ENCODE results near the gene AKT2.

AKT2 gene

DNA sequence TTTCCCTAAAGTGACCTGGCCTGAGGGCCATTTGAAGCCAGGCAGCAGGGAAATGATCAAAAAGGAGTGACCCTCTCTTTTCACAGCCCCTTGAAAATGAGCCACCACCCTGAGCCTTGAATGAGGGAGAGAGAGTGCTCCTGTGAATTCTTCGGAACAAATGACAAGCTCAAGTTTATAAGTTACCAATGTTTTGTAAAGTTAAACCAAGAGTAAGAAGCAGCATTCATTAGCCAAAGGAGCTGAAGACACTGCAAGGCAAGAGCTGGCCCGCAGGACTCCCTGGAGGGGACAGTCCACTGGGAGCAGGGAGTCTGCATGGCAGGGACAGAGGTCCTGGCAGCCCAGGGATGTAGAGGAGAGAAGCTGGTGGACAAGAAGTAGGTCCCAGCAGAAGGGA is 42.0 kb downstream of the AKT2 start:
- DNase-seq (ENCODE audit: extremely low read depth, insufficient read length): no peak
- H3K27me3 ChIP-seq (replicated peaks; ENCODE audit: control insufficient read depth, insufficient read depth, low read length): no peaks in the 10 kb centered on the region
- TF ChIP-seq, protein P1, sequence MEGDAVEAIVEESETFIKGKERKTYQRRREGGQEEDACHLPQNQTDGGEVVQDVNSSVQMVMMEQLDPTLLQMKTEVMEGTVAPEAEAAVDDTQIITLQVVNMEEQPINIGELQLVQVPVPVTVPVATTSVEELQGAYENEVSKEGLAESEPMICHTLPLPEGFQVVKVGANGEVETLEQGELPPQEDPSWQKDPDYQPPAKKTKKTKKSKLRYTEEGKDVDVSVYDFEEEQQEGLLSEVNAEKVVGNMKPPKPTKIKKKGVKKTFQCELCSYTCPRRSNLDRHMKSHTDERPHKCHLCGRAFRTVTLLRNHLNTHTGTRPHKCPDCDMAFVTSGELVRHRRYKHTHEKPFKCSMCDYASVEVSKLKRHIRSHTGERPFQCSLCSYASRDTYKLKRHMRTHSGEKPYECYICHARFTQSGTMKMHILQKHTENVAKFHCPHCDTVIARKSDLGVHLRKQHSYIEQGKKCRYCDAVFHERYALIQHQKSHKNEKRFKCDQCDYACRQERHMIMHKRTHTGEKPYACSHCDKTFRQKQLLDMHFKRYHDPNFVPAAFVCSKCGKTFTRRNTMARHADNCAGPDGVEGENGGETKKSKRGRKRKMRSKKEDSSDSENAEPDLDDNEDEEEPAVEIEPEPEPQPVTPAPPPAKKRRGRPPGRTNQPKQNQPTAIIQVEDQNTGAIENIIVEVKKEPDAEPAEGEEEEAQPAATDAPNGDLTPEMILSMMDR (IDR thresholded peaks at IDR 0.05; ENCODE audit: insufficient read depth, low read length, poor library complexity, severe bottlenecking): no peak
- H3K4me3 ChIP-seq (replicated peaks; ENCODE audit: low read depth, low read length): no peak overlapping the region
- H3K36me3 ChIP-seq (ENCODE audit: control insufficient read depth, insufficient read depth, low read length): peaks cover 18% of the 10 kb centered on the region

DNA sequence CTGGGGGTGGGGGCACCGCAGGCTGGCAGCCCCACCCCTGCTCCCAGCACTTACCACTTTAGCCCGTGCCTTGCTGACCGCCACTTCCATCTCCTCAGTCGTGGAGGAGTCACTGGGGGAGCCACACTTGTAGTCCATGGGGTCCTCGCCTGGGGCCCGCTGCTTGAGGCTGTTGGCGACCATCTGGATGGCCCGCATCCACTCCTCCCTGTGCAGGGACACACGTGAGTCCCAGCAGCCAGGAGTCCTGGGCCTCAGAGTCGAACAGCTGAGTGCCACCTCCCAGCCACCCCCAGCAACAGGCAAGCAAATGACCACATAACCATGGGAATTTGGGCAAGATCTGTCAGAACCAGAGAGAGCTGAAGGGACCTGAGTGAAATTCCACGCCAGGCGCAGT is 42.7 kb downstream of the AKT2 start:
- DNase-seq (ENCODE audit: extremely low read depth, insufficient read length): no peak
- no peaks in the 10 kb centered on the region for H3K27me3 ChIP-seq (replicated peaks; ENCODE audit: control insufficient read depth, insufficient read depth, low read length)
- H3K4me3 ChIP-seq (replicated peaks; ENCODE audit: low read depth, low read length): no peak overlapping the region
- TF ChIP-seq, protein P1 (IDR thresholded peaks at IDR 0.05; ENCODE audit: insufficient read depth, low read length, poor library complexity, severe bottlenecking): no peak
- H3K36me3 ChIP-seq (ENCODE audit: control insufficient read depth, insufficient read depth, low read length): peaks cover 19% of the 10 kb centered on the region

DNA sequence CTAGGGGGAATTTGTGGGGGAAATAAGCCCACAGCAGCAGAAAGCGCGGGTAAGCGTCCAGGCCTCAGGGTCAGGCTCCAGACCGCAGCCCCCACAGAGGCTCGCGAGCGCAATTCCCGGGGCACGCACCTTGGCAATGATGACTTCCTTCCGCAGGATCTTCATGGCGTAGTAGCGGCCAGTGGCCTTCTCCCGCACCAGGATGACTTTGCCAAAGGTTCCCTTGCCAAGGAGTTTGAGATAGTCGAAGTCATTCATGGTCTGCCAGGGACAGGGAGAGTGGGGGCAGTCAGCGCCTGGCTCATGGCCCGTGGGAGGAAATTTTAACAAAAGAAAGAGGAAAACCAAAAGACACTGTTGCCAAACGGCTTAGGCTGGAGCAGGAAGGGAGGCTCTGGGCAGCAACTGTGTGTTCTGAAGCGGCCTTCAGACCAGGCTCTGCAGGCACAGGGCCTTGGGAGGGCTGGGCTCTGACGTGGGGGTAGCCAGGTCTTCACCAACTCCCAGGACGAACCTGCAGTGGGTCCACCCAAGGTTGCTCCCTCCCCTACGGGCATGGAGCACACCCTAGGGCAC is 43.2 kb downstream of the AKT2 start:
- TF ChIP-seq, protein P1 (IDR thresholded peaks at IDR 0.05; ENCODE audit: insufficient read depth, low read length, poor library complexity, severe bottlenecking): no peak
- DNase-seq (ENCODE audit: extremely low read depth, insufficient read length): no peak
- peaks cover 19% of the 10 kb centered on the region for H3K36me3 ChIP-seq (ENCODE audit: control insufficient read depth, insufficient read depth, low read length)
- no peaks in the 10 kb centered on the region for H3K27me3 ChIP-seq (replicated peaks; ENCODE audit: control insufficient read depth, insufficient read depth, low read length)
- no peak overlapping the region for H3K4me3 ChIP-seq (replicated peaks; ENCODE audit: low read depth, low read length)

DNA sequence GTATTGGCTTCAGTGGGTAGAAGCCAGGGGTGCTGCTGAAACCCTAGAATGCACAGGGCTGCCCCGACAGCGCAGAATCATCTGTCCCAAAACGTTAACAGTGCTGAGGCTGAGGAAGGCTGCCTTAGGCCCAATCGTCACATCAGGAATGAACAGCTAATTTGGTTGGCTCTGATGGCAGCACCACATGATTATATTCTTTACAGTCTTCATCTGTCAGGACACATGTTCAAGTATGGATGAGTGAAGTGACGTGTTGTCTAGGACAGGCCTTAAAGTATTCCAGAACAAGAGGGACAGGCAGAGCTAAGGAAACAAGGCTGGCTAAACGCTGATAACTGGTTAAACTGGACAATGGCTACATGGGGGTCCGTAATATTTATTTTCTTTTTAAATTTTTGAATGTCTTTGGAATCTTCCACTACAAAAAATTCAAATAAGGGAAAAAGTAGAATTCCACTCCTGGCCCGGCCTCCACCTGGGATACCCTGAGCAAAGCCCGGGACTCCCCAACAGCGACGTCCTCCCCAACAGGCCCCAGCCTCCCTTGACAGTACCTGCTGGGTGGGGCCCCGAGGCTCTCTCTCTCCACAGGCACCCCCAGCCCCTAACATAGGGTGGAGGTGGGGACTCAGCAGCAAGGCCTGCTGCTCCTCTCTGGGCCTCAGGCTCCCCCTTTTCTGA is 43.9 kb downstream of the AKT2 start:
- TF ChIP-seq, protein P1 (IDR thresholded peaks at IDR 0.05; ENCODE audit: insufficient read depth, low read length, poor library complexity, severe bottlenecking): no peak
- no peaks in the 10 kb centered on the region for H3K27me3 ChIP-seq (replicated peaks; ENCODE audit: control insufficient read depth, insufficient read depth, low read length)
- H3K36me3 ChIP-seq (ENCODE audit: control insufficient read depth, insufficient read depth, low read length): peaks cover 23% of the 10 kb centered on the region
- no peak for DNase-seq (ENCODE audit: extremely low read depth, insufficient read length)
- H3K4me3 ChIP-seq (replicated peaks; ENCODE audit: low read depth, low read length): no peak overlapping the region

DNA sequence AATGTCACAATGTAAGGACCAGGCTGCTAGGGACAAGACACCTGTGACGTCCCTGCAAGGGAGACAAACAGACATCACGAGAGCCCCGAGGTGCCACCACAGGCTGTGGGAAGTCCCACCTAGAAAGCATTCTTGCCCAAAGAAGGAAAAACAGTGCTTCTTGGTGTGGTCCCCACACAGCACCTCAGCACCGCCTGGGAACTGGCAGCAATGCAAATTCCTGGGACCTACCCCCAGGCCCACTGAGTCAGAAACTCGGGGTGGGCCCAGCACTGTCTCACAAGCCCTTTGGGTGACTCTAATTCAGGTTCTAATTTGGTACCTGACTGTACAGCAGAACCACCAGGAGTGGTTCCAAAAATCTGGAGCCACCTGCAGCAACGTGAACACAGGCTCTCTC is 44.8 kb downstream of the AKT2 start:
- H3K27me3 ChIP-seq (replicated peaks; ENCODE audit: control insufficient read depth, insufficient read depth, low read length): no peaks in the 10 kb centered on the region
- peaks cover 31% of the 10 kb centered on the region for H3K36me3 ChIP-seq (ENCODE audit: control insufficient read depth, insufficient read depth, low read length)
- TF ChIP-seq, protein P1 (IDR thresholded peaks at IDR 0.05; ENCODE audit: insufficient read depth, low read length, poor library complexity, severe bottlenecking): no peak
- H3K4me3 ChIP-seq (replicated peaks; ENCODE audit: low read depth, low read length): no peak overlapping the region
- no peak for DNase-seq (ENCODE audit: extremely low read depth, insufficient read length)

Data from GM06990 (cell line).